Endothelial cell of umbilical vein (primary cell): ENCODE data around the gene LDLRAD3.

Experiments
- CTCF ChIP-seq, 2 donors: IDR thresholded peaks; 1 replicate in 1 of 2; 2 replicates in 1 of 2; pipeline ENCODE4 v1.5.1; 2011; ENCODE audit warnings: low read length in 2 of 2, mild to moderate bottlenecking in 2 of 2, moderate library complexity in 2 of 2, control low read depth in 1 of 2, inconsistent platforms in 1 of 2, low read depth in 1 of 2; ENCODE audit not compliant: insufficient read depth in 1 of 2; ENCODE audit errors: extremely low read depth in 1 of 2
- EZH2 ChIP-seq: IDR thresholded peaks from 2 replicates; pipeline ENCODE4 v1.6.1; 2012; ENCODE audit warnings: borderline replicate concordance, low read depth, mild to moderate bottlenecking, moderate library complexity, low read length, inconsistent platforms; ENCODE audit not compliant: severe bottlenecking
- FOS ChIP-seq: IDR thresholded peaks from 2 replicates; pipeline ENCODE4 v1.6.1; 2011; ENCODE audit warnings: mild to moderate bottlenecking, low read length, moderate library complexity, borderline replicate concordance; ENCODE audit not compliant: insufficient read depth
- MAX ChIP-seq: IDR thresholded peaks from 2 replicates; pipeline ENCODE4 v1.6.1; 2011; ENCODE audit not compliant: insufficient read depth, insufficient read length
- POLR2A ChIP-seq: IDR thresholded peaks from 2 replicates; pipeline ENCODE4 v1.6.1; 2012; ENCODE audit warnings: low read depth, mild to moderate bottlenecking, control low read depth, low read length
- POLR2AphosphoS5 ChIP-seq: IDR thresholded peaks from 2 replicates; pipeline ENCODE4 v1.6.1; 2012; ENCODE audit warnings: low read depth, mild to moderate bottlenecking, control low read depth, low read length, moderate library complexity; ENCODE audit not compliant: insufficient read depth

GRCh38 chr11:35990170-35990569 is 46.3 kb downstream of the LDLRAD3 start:
- TF ChIP-seq CTCF (IDR thresholded peaks at IDR 0.05; ENCODE audit: extremely low read depth in 1 of 2, insufficient read depth in 1 of 2, low read depth in 1 of 2, low read length in 2 of 2), result no peak
- TF ChIP-seq MAX, result no peak
- no peak for TF ChIP-seq POLR2AphosphoS5
- no peak for TF ChIP-seq FOS
- no peak for TF ChIP-seq EZH2
- no peak for TF ChIP-seq POLR2A
